ENCODE results near the gene BABAM2. TPM values are rescaled to one million over a fixed set of nuclear protein-coding genes. Genes with fewer than 3 reads are reported as not detected.

Gene BABAM2
- total RNA-seq, 1 experiment from 2014 or later: 40.8 TPM

- Histone ChIP-seq H3K9me2 (replicated peaks; ENCODE audit: insufficient read depth, low read length) (no peaks in the 10 kb centered on the region), H3K4me3 (ENCODE audit: low read length) (no peak overlapping the region), H3K9ac (ENCODE audit: low read length) (no peak overlapping the region), H3K79me2 (ENCODE audit: low read length) (no peaks in the 10 kb centered on the region), H3K4me1 (ENCODE audit: low read length) (no peaks in the 10 kb centered on the region), H3K4me2 (ENCODE audit: low read depth, low read length, poor library complexity, severe bottlenecking) (no peak overlapping the region), H3K9me3 (ENCODE audit: low read length) (no peaks in the 10 kb centered on the region), H3K36me3 (ENCODE audit: insufficient read depth, low read length) (no peaks in the 10 kb centered on the region), H3K27me3 (ENCODE audit: low read length) (no peaks in the 10 kb centered on the region), H3K27ac (ENCODE audit: low read length) (no peak overlapping the region), H2AFZ (ENCODE audit: low read length) (no peak overlapping the region), H4K20me1 (ENCODE audit: insufficient read depth, low read depth, low read length) (no peaks in the 10 kb centered on the region)
- no peak for DNase-seq
These were observed 474.1 kb downstream of the BABAM2 start for GRCh38 chr2:28364610-28365009.

- Histone ChIP-seq H3K27ac (ENCODE audit: low read length) (no peak overlapping the region), H3K79me2 (ENCODE audit: low read length) (no peaks in the 10 kb centered on the region), H4K20me1 (ENCODE audit: insufficient read depth, low read depth, low read length) (no peaks in the 10 kb centered on the region), H3K9me2 (replicated peaks; ENCODE audit: insufficient read depth, low read length) (no peaks in the 10 kb centered on the region), H2AFZ (ENCODE audit: low read length) (no peak overlapping the region), H3K4me1 (ENCODE audit: low read length) (no peaks in the 10 kb centered on the region), H3K4me3 (ENCODE audit: low read length) (no peak overlapping the region), H3K9ac (ENCODE audit: low read length) (no peak overlapping the region), H3K4me2 (ENCODE audit: low read depth, low read length, poor library complexity, severe bottlenecking) (no peak overlapping the region), H3K36me3 (ENCODE audit: insufficient read depth, low read length) (no peaks in the 10 kb centered on the region), H3K27me3 (ENCODE audit: low read length) (no peaks in the 10 kb centered on the region), H3K9me3 (ENCODE audit: low read length) (no peaks in the 10 kb centered on the region)
- DNase-seq: no peak
These were observed 474.6 kb downstream of the BABAM2 start for GRCh38 chr2:28365158-28365557.

GRCh38 chr2:28366149-28366495, 475.6 kb downstream of the BABAM2 start:
- Histone ChIP-seq H3K9me2 (replicated peaks; ENCODE audit: insufficient read depth, low read length) (no peaks in the 10 kb centered on the region), H3K27me3 (ENCODE audit: low read length) (no peaks in the 10 kb centered on the region), H3K79me2 (ENCODE audit: low read length) (no peaks in the 10 kb centered on the region), H3K27ac (ENCODE audit: low read length) (no peak overlapping the region), H2AFZ (ENCODE audit: low read length) (no peak overlapping the region), H3K9ac (ENCODE audit: low read length) (no peak overlapping the region), H3K4me2 (ENCODE audit: low read depth, low read length, poor library complexity, severe bottlenecking) (no peak overlapping the region), H3K4me3 (ENCODE audit: low read length) (no peak overlapping the region), H3K9me3 (ENCODE audit: low read length) (no peaks in the 10 kb centered on the region), H4K20me1 (ENCODE audit: insufficient read depth, low read depth, low read length) (no peaks in the 10 kb centered on the region), H3K4me1 (ENCODE audit: low read length) (no peaks in the 10 kb centered on the region), H3K36me3 (ENCODE audit: insufficient read depth, low read length) (no peaks in the 10 kb centered on the region)
- no peak for DNase-seq

- Histone ChIP-seq H2AFZ (ENCODE audit: low read length) (no peak overlapping the region), H3K36me3 (ENCODE audit: insufficient read depth, low read length) (no peaks in the 10 kb centered on the region), H4K20me1 (ENCODE audit: insufficient read depth, low read depth, low read length) (no peaks in the 10 kb centered on the region), H3K27ac (ENCODE audit: low read length) (no peak overlapping the region), H3K9me3 (ENCODE audit: low read length) (no peaks in the 10 kb centered on the region), H3K4me2 (ENCODE audit: low read depth, low read length, poor library complexity, severe bottlenecking) (no peak overlapping the region), H3K4me3 (ENCODE audit: low read length) (no peak overlapping the region), H3K9me2 (replicated peaks; ENCODE audit: insufficient read depth, low read length) (no peaks in the 10 kb centered on the region), H3K27me3 (ENCODE audit: low read length) (no peaks in the 10 kb centered on the region), H3K79me2 (ENCODE audit: low read length) (no peaks in the 10 kb centered on the region), H3K9ac (ENCODE audit: low read length) (no peak overlapping the region), H3K4me1 (ENCODE audit: low read length) (no peaks in the 10 kb centered on the region)
- DNase-seq: no peak
These were observed 476.2 kb downstream of the BABAM2 start for GRCh38 chr2:28366496-28367282.

- H3K9me3 ChIP-seq (ENCODE audit: low read length): no peaks in the 10 kb centered on the region
- no peak overlapping the region for H3K4me3 ChIP-seq (ENCODE audit: low read length)
- no peaks in the 10 kb centered on the region for H3K79me2 ChIP-seq (ENCODE audit: low read length)
- no peaks in the 10 kb centered on the region for H3K27me3 ChIP-seq (ENCODE audit: low read length)
- no peak overlapping the region for H3K9ac ChIP-seq (ENCODE audit: low read length)
- H3K4me1 ChIP-seq (ENCODE audit: low read length): no peaks in the 10 kb centered on the region
- no peak overlapping the region for H2AFZ ChIP-seq (ENCODE audit: low read length)
- no peaks in the 10 kb centered on the region for H3K36me3 ChIP-seq (ENCODE audit: insufficient read depth, low read length)
- DNase-seq: no peak
- H3K27ac ChIP-seq (ENCODE audit: low read length): no peak overlapping the region
- no peaks in the 10 kb centered on the region for H3K9me2 ChIP-seq (replicated peaks; ENCODE audit: insufficient read depth, low read length)
- no peak overlapping the region for H3K4me2 ChIP-seq (ENCODE audit: low read depth, low read length, poor library complexity, severe bottlenecking)
- H4K20me1 ChIP-seq (ENCODE audit: insufficient read depth, low read depth, low read length): no peaks in the 10 kb centered on the region
These were observed 477.3 kb downstream of the BABAM2 start for GRCh38 chr2:28367667-28368356.

- Histone ChIP-seq H3K4me3 (ENCODE audit: low read length) (no peak overlapping the region), H3K9me3 (ENCODE audit: low read length) (no peaks in the 10 kb centered on the region), H3K27me3 (ENCODE audit: low read length) (no peaks in the 10 kb centered on the region), H3K4me1 (ENCODE audit: low read length) (no peaks in the 10 kb centered on the region), H3K36me3 (ENCODE audit: insufficient read depth, low read length) (no peaks in the 10 kb centered on the region), H2AFZ (ENCODE audit: low read length) (no peak overlapping the region), H3K79me2 (ENCODE audit: low read length) (no peaks in the 10 kb centered on the region), H3K9ac (ENCODE audit: low read length) (no peak overlapping the region), H3K27ac (ENCODE audit: low read length) (no peak overlapping the region), H4K20me1 (ENCODE audit: insufficient read depth, low read depth, low read length) (no peaks in the 10 kb centered on the region), H3K9me2 (replicated peaks; ENCODE audit: insufficient read depth, low read length) (no peaks in the 10 kb centered on the region), H3K4me2 (ENCODE audit: low read depth, low read length, poor library complexity, severe bottlenecking) (no peak overlapping the region)
- no peak for DNase-seq
These were observed 477.8 kb downstream of the BABAM2 start for GRCh38 chr2:28368357-28368798.

GRCh38 chr2:28369358-28369757, 478.8 kb downstream of the BABAM2 start:
- no peak overlapping the region for H2AFZ ChIP-seq (ENCODE audit: low read length)
- no peak overlapping the region for H3K27ac ChIP-seq (ENCODE audit: low read length)
- H3K9me3 ChIP-seq (ENCODE audit: low read length): no peaks in the 10 kb centered on the region
- no peaks in the 10 kb centered on the region for H3K27me3 ChIP-seq (ENCODE audit: low read length)
- H3K4me2 ChIP-seq (ENCODE audit: low read depth, low read length, poor library complexity, severe bottlenecking): no peak overlapping the region
- no peaks in the 10 kb centered on the region for H4K20me1 ChIP-seq (ENCODE audit: insufficient read depth, low read depth, low read length)
- DNase-seq: no peak
- H3K9me2 ChIP-seq (replicated peaks; ENCODE audit: insufficient read depth, low read length): no peaks in the 10 kb centered on the region
- H3K9ac ChIP-seq (ENCODE audit: low read length): no peak overlapping the region
- no peaks in the 10 kb centered on the region for H3K79me2 ChIP-seq (ENCODE audit: low read length)
- H3K4me1 ChIP-seq (ENCODE audit: low read length): no peaks in the 10 kb centered on the region
- no peak overlapping the region for H3K4me3 ChIP-seq (ENCODE audit: low read length)
- H3K36me3 ChIP-seq (ENCODE audit: insufficient read depth, low read length): no peaks in the 10 kb centered on the region

- no peak overlapping the region for H3K27ac ChIP-seq (ENCODE audit: low read length)
- DNase-seq: no peak
- H2AFZ ChIP-seq (ENCODE audit: low read length): no peak overlapping the region
- H3K36me3 ChIP-seq (ENCODE audit: insufficient read depth, low read length): no peaks in the 10 kb centered on the region
- no peaks in the 10 kb centered on the region for H3K9me2 ChIP-seq (replicated peaks; ENCODE audit: insufficient read depth, low read length)
- no peaks in the 10 kb centered on the region for H3K4me1 ChIP-seq (ENCODE audit: low read length)
- no peaks in the 10 kb centered on the region for H3K9me3 ChIP-seq (ENCODE audit: low read length)
- no peak overlapping the region for H3K9ac ChIP-seq (ENCODE audit: low read length)
- H3K4me2 ChIP-seq (ENCODE audit: low read depth, low read length, poor library complexity, severe bottlenecking): no peak overlapping the region
- no peak overlapping the region for H3K4me3 ChIP-seq (ENCODE audit: low read length)
- no peaks in the 10 kb centered on the region for H4K20me1 ChIP-seq (ENCODE audit: insufficient read depth, low read depth, low read length)
- no peaks in the 10 kb centered on the region for H3K27me3 ChIP-seq (ENCODE audit: low read length)
- H3K79me2 ChIP-seq (ENCODE audit: low read length): no peaks in the 10 kb centered on the region
These were observed 479.8 kb downstream of the BABAM2 start for GRCh38 chr2:28370354-28370753.
